HepG2 (cell line): Measurements from ENCODE around the gene FAM219A. TPM values are rescaled to one million over a fixed set of nuclear protein-coding genes. Genes with fewer than 3 reads are reported as not detected.
A peak's percentile ranks its signal among the peaks of the same experiment; 100 is the strongest.

Experiments
- BHLHE40 ChIP-seq: IDR thresholded peaks from 2 replicates; pipeline ENCODE4 v1.6.1; 2011; ENCODE audit warnings: low read length, improper control_type of control experiment
- CCDC6 ChIP-seq: sonication (generic); formaldehyde crosslinking; IDR thresholded peaks from 2 replicates; pipeline ENCODE4 v1.8.1; 2022; ENCODE audit warnings: mild to moderate bottlenecking, missing genetic modification reagents, moderate library complexity
- CREM ChIP-seq, 2 experiments: sonication (generic) in 1 of 2; formaldehyde crosslinking in 1 of 2; IDR thresholded peaks; 2 replicates each; pipeline versions ENCODE4 v1.4.0 to v1.6.1; 2016 to 2020; ENCODE audit warnings: antibody characterized with exemption in 1 of 2, mild to moderate bottlenecking in 1 of 2, missing genetic modification reagents in 1 of 2
- DNMT1 ChIP-seq: sonication (generic); formaldehyde crosslinking; IDR thresholded peaks from 2 replicates; pipeline ENCODE4 v1.5.1; 2020; ENCODE audit warnings: mild to moderate bottlenecking, missing genetic modification reagents
- HNRNPUL1 ChIP-seq: fragments of 200-400 bp; formaldehyde crosslinking; IDR thresholded peaks from 2 replicates; pipeline ENCODE4 v1.6.1; 2017; ENCODE audit warnings: low read depth, mild to moderate bottlenecking, low read length, moderate library complexity
- JARID2 ChIP-seq: sonication (generic); formaldehyde crosslinking; IDR thresholded peaks from 2 replicates; pipeline ENCODE4 v1.8.1; 2023; ENCODE audit warnings: missing genetic modification reagents, inconsistent platforms; ENCODE audit not compliant: insufficient replicate concordance
- KAT8 ChIP-seq: IDR thresholded peaks from 2 replicates; pipeline ENCODE4 v1.6.1; 2016; ENCODE audit warnings: missing genetic modification reagents, missing compliant biosample characterization
- MATR3 ChIP-seq: sonication (generic); formaldehyde crosslinking; IDR thresholded peaks from 2 replicates; pipeline ENCODE4 v1.4.0; 2020; ENCODE audit warnings: missing genetic modification reagents
- MEF2D ChIP-seq: sonication (generic); formaldehyde crosslinking; IDR thresholded peaks from 2 replicates; pipeline ENCODE4 v1.5.1; 2020; ENCODE audit warnings: mild to moderate bottlenecking, missing genetic modification reagents
- PAF1 ChIP-seq: IDR thresholded peaks from 2 replicates; pipeline ENCODE4 v1.6.1; 2016; ENCODE audit warnings: missing genetic modification reagents, missing compliant biosample characterization
- THYN1 ChIP-seq: sonication (generic); formaldehyde crosslinking; IDR thresholded peaks from 2 replicates; pipeline ENCODE4 v1.8.1; 2023; ENCODE audit warnings: low read depth, mild to moderate bottlenecking, moderate library complexity, missing genetic modification reagents, borderline replicate concordance
- ZMYM3 ChIP-seq: sonication (generic); formaldehyde crosslinking; IDR thresholded peaks from 2 replicates; pipeline ENCODE4 v1.5.1; 2020; ENCODE audit warnings: mild to moderate bottlenecking, missing genetic modification reagents
- ZNF180 ChIP-seq: sonication (generic); formaldehyde crosslinking; IDR thresholded peaks from 2 replicates; pipeline ENCODE4 v1.4.0; 2020; ENCODE audit warnings: low read depth, missing genetic modification reagents, borderline replicate concordance
- ZNF251 ChIP-seq: sonication (generic); formaldehyde crosslinking; IDR thresholded peaks from 2 replicates; pipeline ENCODE4 v1.9.0; 2021; ENCODE audit warnings: mild to moderate bottlenecking, missing genetic modification reagents
- ZNF564 ChIP-seq: sonication (generic); formaldehyde crosslinking; IDR thresholded peaks from 2 replicates; pipeline ENCODE4 v1.8.1; 2023; ENCODE audit warnings: mild to moderate bottlenecking, missing genetic modification reagents
- ZNF644 ChIP-seq: IDR thresholded peaks from 2 replicates; pipeline ENCODE4 v1.6.1; 2016; ENCODE audit warnings: low read depth
- ZNF761 ChIP-seq: sonication (generic); formaldehyde crosslinking; conservative IDR thresholded peaks from 2 replicates; pipeline ENCODE4 v1.4.0; 2020; ENCODE audit warnings: mild to moderate bottlenecking, missing genetic modification reagents
- polyA plus RNA-seq, 8 experiments: library from polyadenylated mRNA; depleted of rRNA in 3 of 8; stranded (reverse) in 7 of 8; unstranded in 1 of 8; fragments of >200 nt; fragmentation: Illumina TruSeq in 4 of 8; extraction: Trizol in 4 of 8; gene quantifications; 2 replicates each; pipeline versions ENCODE4 v1.2.1 to v1.2.3, GENCODE V29; 2011 to 2016; ENCODE audit warnings: low read depth in 4 of 8, missing spikeins in 1 of 8, mixed read lengths in 1 of 8; ENCODE audit not compliant: insufficient read depth in 1 of 8
- total RNA-seq, 5 experiments: library from RNA; depleted of rRNA; stranded (reverse); fragments of >200 nt; fragmentation: Illumina TruSeq; extraction: Trizol; gene quantifications; 2 replicates each; pipeline ENCODE4 v1.2.3, GENCODE V29; 2016; ENCODE audit warnings: low read depth in 1 of 5
- TF ChIP-seq, protein P1 (sequence below): sonication (generic); formaldehyde crosslinking; IDR thresholded peaks from 2 replicates; pipeline ENCODE4 v1.4.0; 2020; ENCODE audit warnings: mild to moderate bottlenecking, missing genetic modification reagents, borderline replicate concordance
- TF ChIP-seq, protein P2 (sequence below): sonication (generic); formaldehyde crosslinking; IDR thresholded peaks from 2 replicates; pipeline ENCODE4 v1.8.0; 2022; ENCODE audit warnings: mild to moderate bottlenecking, missing genetic modification reagents, moderate library complexity
- TF ChIP-seq, protein P3 (sequence below): conservative IDR thresholded peaks from 2 replicates; pipeline ENCODE4 v1.6.1; 2018; ENCODE audit warnings: missing genetic modification reagents
- TF ChIP-seq, protein P4 (sequence below): sonication (generic); formaldehyde crosslinking; IDR thresholded peaks from 2 replicates; pipeline ENCODE4 v1.5.0; 2020; ENCODE audit warnings: missing genetic modification reagents

Gene FAM219A
- total and polyA plus RNA-seq, 2 of the 13 experiments (the other 11 are each of a cell fraction or from before 2014, with no cell fraction given): 3.9 to 6.4 TPM

DNA sequence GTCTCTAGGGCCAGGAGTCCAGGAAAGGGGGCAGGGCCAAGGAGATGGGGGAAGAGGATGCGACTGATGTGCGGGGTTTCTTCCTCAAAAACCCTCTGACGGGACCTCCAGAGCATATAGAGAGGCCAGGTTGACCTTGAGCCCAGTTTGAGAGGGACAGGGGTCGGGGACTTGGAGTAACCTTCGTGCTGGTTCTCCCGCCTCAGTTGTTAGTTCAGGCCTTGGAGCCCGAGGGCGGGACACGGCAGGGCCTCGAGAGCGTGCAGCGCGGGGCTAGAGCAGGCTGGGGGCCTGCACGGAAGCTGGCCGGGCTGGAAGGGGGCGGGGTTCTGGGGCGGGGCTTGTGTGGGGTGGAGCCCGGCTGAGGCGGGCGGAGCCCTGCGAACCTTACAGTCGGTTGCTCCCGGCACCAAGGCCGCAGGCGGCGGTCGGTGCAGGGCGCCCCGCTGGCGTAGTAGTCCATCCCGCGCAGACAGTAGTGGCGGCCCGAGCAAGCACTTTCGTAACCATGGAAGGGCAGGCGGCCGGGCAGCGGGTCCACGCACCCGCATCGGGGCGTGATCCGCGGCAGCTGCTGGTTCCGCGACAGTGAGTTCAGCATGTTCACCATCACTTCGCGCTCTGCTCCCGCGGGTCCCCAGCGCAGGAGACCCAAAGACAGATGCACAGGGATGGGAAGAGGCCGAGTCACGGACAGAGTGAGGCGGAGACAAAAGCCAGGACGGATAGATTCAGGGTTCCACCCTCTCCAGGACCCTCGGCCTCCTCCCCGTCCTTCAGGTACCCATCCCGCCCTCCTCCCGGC, 77.7 kb downstream of the FAM219A start (continued):
- TF ChIP-seq, protein P1, sequence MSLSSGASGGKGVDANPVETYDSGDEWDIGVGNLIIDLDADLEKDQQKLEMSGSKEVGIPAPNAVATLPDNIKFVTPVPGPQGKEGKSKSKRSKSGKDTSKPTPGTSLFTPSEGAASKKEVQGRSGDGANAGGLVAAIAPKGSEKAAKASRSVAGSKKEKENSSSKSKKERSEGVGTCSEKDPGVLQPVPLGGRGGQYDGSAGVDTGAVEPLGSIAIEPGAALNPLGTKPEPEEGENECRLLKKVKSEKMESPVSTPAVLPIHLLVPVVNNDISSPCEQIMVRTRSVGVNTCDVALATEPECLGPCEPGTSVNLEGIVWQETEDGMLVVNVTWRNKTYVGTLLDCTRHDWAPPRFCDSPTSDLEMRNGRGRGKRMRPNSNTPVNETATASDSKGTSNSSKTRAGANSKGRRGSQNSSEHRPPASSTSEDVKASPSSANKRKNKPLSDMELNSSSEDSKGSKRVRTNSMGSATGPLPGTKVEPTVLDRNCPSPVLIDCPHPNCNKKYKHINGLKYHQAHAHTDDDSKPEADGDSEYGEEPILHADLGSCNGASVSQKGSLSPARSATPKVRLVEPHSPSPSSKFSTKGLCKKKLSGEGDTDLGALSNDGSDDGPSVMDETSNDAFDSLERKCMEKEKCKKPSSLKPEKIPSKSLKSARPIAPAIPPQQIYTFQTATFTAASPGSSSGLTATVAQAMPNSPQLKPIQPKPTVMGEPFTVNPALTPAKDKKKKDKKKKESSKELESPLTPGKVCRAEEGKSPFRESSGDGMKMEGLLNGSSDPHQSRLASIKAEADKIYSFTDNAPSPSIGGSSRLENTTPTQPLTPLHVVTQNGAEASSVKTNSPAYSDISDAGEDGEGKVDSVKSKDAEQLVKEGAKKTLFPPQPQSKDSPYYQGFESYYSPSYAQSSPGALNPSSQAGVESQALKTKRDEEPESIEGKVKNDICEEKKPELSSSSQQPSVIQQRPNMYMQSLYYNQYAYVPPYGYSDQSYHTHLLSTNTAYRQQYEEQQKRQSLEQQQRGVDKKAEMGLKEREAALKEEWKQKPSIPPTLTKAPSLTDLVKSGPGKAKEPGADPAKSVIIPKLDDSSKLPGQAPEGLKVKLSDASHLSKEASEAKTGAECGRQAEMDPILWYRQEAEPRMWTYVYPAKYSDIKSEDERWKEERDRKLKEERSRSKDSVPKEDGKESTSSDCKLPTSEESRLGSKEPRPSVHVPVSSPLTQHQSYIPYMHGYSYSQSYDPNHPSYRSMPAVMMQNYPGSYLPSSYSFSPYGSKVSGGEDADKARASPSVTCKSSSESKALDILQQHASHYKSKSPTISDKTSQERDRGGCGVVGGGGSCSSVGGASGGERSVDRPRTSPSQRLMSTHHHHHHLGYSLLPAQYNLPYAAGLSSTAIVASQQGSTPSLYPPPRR: no peak
- TF ChIP-seq, protein P2, sequence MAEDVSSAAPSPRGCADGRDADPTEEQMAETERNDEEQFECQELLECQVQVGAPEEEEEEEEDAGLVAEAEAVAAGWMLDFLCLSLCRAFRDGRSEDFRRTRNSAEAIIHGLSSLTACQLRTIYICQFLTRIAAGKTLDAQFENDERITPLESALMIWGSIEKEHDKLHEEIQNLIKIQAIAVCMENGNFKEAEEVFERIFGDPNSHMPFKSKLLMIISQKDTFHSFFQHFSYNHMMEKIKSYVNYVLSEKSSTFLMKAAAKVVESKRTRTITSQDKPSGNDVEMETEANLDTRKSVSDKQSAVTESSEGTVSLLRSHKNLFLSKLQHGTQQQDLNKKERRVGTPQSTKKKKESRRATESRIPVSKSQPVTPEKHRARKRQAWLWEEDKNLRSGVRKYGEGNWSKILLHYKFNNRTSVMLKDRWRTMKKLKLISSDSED (CRISPR knock-in tag): 0 out of 2 replicates have a peak, but pooled peaks have one; percentile 54
- TF ChIP-seq CREM (IDR thresholded peaks at IDR 0.05) (no peak), CREM (CRISPR knock-in tag; IDR thresholded peaks at IDR 0.05) (no peak), ZNF251 (CRISPR knock-in tag) (no peak), MATR3 (CRISPR knock-in tag) (no peak), JARID2 (no peak), ZNF180 (no peak), MEF2D (peak; percentile 50; the same call in 1 of the 2 replicates), DNMT1 (no peak), KAT8 (CRISPR knock-in tag) (peak; percentile 53; the same call in 1 of the 2 replicates), ZNF644 (CRISPR knock-in tag) (no peak), ZNF761 (CRISPR knock-in tag) (0 out of 2 replicates have a peak, but pooled peaks have one; percentile 29), BHLHE40 (no peak), ZNF564 (CRISPR knock-in tag) (no peak; the same call in 1 of the 2 replicates), CCDC6 (peak; percentile 90; the same call in 1 of the 2 replicates), THYN1 (no peak), ZMYM3 (no peak), PAF1 (no peak), HNRNPUL1 (no peak)
- TF ChIP-seq, protein P3, sequence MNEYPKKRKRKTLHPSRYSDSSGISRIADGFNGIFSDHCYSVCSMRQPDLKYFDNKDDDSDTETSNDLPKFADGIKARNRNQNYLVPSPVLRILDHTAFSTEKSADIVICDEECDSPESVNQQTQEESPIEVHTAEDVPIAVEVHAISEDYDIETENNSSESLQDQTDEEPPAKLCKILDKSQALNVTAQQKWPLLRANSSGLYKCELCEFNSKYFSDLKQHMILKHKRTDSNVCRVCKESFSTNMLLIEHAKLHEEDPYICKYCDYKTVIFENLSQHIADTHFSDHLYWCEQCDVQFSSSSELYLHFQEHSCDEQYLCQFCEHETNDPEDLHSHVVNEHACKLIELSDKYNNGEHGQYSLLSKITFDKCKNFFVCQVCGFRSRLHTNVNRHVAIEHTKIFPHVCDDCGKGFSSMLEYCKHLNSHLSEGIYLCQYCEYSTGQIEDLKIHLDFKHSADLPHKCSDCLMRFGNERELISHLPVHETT (CRISPR knock-in tag): peak; percentile 43; the same call in 1 of the 2 replicates
- TF ChIP-seq, protein P4, sequence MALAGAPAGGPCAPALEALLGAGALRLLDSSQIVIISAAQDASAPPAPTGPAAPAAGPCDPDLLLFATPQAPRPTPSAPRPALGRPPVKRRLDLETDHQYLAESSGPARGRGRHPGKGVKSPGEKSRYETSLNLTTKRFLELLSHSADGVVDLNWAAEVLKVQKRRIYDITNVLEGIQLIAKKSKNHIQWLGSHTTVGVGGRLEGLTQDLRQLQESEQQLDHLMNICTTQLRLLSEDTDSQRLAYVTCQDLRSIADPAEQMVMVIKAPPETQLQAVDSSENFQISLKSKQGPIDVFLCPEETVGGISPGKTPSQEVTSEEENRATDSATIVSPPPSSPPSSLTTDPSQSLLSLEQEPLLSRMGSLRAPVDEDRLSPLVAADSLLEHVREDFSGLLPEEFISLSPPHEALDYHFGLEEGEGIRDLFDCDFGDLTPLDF (CRISPR knock-in tag): peak; percentile 25; the same call in 1 of the 2 replicates
